ENCODE measurements around the gene AFG1L.

The AFG1L gene

GRCh38 chr6:108274546-108274945, 20.3 kb upstream of the AFG1L start:
- no peaks in the 10 kb centered on the region for H3K79me2 ChIP-seq (ENCODE audit: low read length)
- H3K36me3 ChIP-seq (replicated peaks; ENCODE audit: low read depth, low read length) = no peaks in the 10 kb centered on the region
- H3K9me3 ChIP-seq (ENCODE audit: insufficient read depth, low read length) = no peaks in the 10 kb centered on the region
- H3K4me2 ChIP-seq (ENCODE audit: low read length) = no peak overlapping the region
- no peak overlapping the region for H2AFZ ChIP-seq (ENCODE audit: low read depth, low read length)
- H3K4me3 ChIP-seq (ENCODE audit: low read length) = no peak overlapping the region
- no peaks in the 10 kb centered on the region for H3K4me1 ChIP-seq (ENCODE audit: low read length)
- H3K27me3 ChIP-seq (ENCODE audit: low read depth, low read length) = no peaks in the 10 kb centered on the region
- H3K9ac ChIP-seq (ENCODE audit: low read length) = no peak overlapping the region
- H4K20me1 ChIP-seq (ENCODE audit: insufficient read depth, low read length) = no peaks in the 10 kb centered on the region
- no peak for TF ChIP-seq CTCF (IDR thresholded peaks at IDR 0.05; ENCODE audit: low read depth, low read length)
- no peak overlapping the region for H3K27ac ChIP-seq (ENCODE audit: low read length)

DNA sequence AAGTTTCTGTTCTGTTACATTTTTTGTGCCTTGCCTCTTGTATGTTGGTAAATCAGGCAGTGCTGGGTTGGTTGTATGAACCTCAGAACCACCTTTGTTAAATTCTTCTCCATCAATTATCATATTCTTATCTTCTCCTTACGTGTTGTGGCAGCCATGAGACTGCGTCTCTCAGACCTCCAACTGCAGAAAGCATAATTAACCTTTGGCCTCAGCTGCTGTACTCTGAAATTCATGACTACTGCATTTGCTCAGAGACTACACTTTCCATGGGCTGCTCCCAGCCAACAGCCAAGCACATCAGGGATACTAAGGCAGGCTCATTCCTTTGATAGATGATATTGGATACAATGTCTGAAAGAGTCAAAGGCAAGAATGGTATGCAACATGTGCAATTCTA, 18.9 kb upstream of the AFG1L start:
- Histone ChIP-seq H3K4me3 (ENCODE audit: low read length) (no peak overlapping the region), H3K9me3 (ENCODE audit: insufficient read depth, low read length) (no peaks in the 10 kb centered on the region)

DNA sequence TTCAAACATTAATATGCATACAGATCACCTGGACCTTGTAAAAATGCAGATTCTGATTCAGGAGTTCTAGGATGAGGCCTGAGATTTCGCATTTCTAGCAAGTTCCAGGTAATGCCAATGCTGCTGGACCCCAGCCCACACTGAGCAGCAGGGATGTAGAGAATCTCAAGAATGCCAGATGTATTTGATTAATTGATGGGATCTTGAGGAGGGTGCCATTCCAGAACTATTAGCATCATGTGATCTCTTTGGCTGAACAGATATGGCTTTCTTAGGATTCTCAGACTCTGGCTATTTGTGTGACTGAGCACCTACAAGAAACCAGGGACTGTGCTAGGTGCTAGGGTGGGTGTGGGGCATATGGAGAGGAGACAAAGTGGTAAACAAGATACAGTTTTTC, 17.6 kb upstream of the AFG1L start:
- no peak overlapping the region for H3K4me3 ChIP-seq (ENCODE audit: low read length)
- no peaks in the 10 kb centered on the region for H3K9me3 ChIP-seq (ENCODE audit: insufficient read depth, low read length)
- no peak overlapping the region for H3K9ac ChIP-seq (ENCODE audit: low read length)
- no peaks in the 10 kb centered on the region for H3K27me3 ChIP-seq (ENCODE audit: low read depth, low read length)
- H3K27ac ChIP-seq (ENCODE audit: low read length) = no peak overlapping the region
- no peaks in the 10 kb centered on the region for H4K20me1 ChIP-seq (ENCODE audit: insufficient read depth, low read length)
- H3K36me3 ChIP-seq (replicated peaks; ENCODE audit: low read depth, low read length) = no peaks in the 10 kb centered on the region
- no peak overlapping the region for H3K4me2 ChIP-seq (ENCODE audit: low read length)
- no peaks in the 10 kb centered on the region for H3K4me1 ChIP-seq (ENCODE audit: low read length)
- no peak overlapping the region for H2AFZ ChIP-seq (ENCODE audit: low read depth, low read length)
- TF ChIP-seq CTCF (IDR thresholded peaks at IDR 0.05; ENCODE audit: low read depth, low read length) (no peak), EZH2phosphoT487 (IDR thresholded peaks at IDR 0.05; ENCODE audit: low read depth) (no peak)
- no peaks in the 10 kb centered on the region for H3K79me2 ChIP-seq (ENCODE audit: low read length)

More for the DNA sequence above, 18.9 kb upstream of the AFG1L start:
- Histone ChIP-seq H3K79me2 (ENCODE audit: low read length) (no peaks in the 10 kb centered on the region), H3K27me3 (ENCODE audit: low read depth, low read length) (no peaks in the 10 kb centered on the region), H3K9ac (ENCODE audit: low read length) (no peak overlapping the region), H3K27ac (ENCODE audit: low read length) (no peak overlapping the region), H3K4me2 (ENCODE audit: low read length) (no peak overlapping the region), H2AFZ (ENCODE audit: low read depth, low read length) (no peak overlapping the region), H3K4me1 (ENCODE audit: low read length) (no peaks in the 10 kb centered on the region), H3K36me3 (replicated peaks; ENCODE audit: low read depth, low read length) (no peaks in the 10 kb centered on the region), H4K20me1 (ENCODE audit: insufficient read depth, low read length) (no peaks in the 10 kb centered on the region)
- no peak for TF ChIP-seq EZH2phosphoT487 (IDR thresholded peaks at IDR 0.05; ENCODE audit: low read depth)
- TF ChIP-seq CTCF (IDR thresholded peaks at IDR 0.05; ENCODE audit: low read depth, low read length) = no peak

- H3K9ac ChIP-seq (ENCODE audit: low read length) = no peak overlapping the region
- TF ChIP-seq EZH2phosphoT487 (IDR thresholded peaks at IDR 0.05; ENCODE audit: low read depth) (no peak), CTCF (IDR thresholded peaks at IDR 0.05; ENCODE audit: low read depth, low read length) (no peak)
- no peaks in the 10 kb centered on the region for H3K9me3 ChIP-seq (ENCODE audit: insufficient read depth, low read length)
- H2AFZ ChIP-seq (ENCODE audit: low read depth, low read length) = no peak overlapping the region
- H3K4me2 ChIP-seq (ENCODE audit: low read length) = no peak overlapping the region
- no peaks in the 10 kb centered on the region for H3K4me1 ChIP-seq (ENCODE audit: low read length)
- H3K27ac ChIP-seq (ENCODE audit: low read length) = no peak overlapping the region
- H3K27me3 ChIP-seq (ENCODE audit: low read depth, low read length) = no peaks in the 10 kb centered on the region
- no peaks in the 10 kb centered on the region for H4K20me1 ChIP-seq (ENCODE audit: insufficient read depth, low read length)
- no peaks in the 10 kb centered on the region for H3K36me3 ChIP-seq (replicated peaks; ENCODE audit: low read depth, low read length)
- H3K4me3 ChIP-seq (ENCODE audit: low read length) = no peak overlapping the region
- H3K79me2 ChIP-seq (ENCODE audit: low read length) = no peaks in the 10 kb centered on the region
Observed at GRCh38 chr6:108277831-108278230, 17.0 kb upstream of the AFG1L start.

All from OCI-LY3 (cell line).